HG03558 (cell line): ENCODE results near the gene ZNF765.
"Not testable (repeated sequence)": the region's sequence is repeated elsewhere in the genome, so short reads cannot be mapped to it uniquely, and the experiment has no call there.

Experiments
- ATAC-seq: cut with Tn5 transposase; IDR thresholded peaks from one replicate; pipeline ENCODE4 v1.9.1; 2021; ENCODE audit warnings: moderate number of reproducible peaks; ENCODE audit not compliant: unreplicated experiment; ENCODE audit errors: extremely low read depth

The ZNF765 gene

DNA sequence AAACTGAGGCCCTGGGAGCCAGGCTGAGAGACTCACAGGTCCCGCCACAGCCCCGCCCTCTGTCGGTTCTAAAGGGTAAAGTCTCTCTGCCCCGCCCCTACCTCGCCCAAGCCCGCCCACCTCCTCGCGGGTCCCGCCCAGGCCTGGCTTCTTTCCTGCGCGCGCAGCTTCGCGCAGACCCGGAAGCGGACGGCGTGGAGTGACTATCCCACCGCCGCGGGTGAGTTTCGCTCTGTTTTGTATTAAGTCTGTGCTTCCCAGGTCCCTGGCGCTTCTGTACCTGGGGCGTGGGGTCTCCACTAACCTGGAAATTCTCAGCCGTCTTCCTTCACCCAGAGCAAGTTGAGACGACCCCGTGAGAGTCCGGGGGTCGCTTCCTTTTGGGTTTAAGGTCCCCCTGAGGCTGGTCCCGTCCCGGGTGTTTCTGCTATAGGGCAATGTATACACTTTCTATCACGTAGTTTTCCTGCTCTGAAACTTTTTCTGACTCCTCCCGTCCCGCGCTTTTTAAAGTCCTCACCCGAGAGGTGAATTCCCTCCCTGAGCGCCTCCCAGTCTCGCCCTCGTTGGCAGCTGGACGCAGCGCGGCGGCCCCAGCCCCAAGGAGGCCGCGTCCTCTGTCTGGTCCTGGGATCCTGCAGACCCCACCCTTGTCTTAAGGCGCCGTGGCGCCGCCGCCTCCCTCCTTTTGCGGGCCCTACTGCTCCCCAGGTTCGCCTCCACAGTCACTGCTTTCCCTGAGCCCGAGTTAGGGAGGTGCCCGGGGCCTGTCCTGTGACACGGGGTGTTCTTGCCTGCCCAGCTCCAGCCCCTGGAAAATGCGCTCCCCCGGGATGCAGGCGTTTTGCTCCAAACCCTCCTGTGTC, at the start of gene ZNF765:
Gene ZNF765 (plus strand): TSS at position 176 of the 866 bp plus-strand sequence. CDS start 2,867 bp downstream, outside the sequence.
- peak; percentile 61 for ATAC-seq

DNA sequence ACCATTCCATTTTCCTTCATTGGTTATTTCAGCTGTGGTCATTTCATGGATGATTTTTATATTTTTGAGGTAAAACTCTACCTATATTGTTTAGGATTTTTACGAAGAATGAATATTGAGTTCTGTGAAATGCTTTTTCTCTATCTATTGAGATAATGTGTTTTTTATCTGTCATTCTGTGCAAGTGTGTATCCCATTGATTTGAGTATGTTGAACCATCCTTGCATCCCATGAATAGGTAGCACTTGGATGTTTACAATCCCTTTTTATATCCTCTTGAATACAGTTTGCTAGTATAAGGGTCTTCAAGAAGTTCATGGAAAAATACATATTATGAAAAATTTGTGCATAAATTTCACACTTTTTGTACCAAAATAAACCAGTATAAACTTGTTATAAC, 39.2 kb upstream of the ZNF765 start:
- ATAC-seq = no peak

DNA sequence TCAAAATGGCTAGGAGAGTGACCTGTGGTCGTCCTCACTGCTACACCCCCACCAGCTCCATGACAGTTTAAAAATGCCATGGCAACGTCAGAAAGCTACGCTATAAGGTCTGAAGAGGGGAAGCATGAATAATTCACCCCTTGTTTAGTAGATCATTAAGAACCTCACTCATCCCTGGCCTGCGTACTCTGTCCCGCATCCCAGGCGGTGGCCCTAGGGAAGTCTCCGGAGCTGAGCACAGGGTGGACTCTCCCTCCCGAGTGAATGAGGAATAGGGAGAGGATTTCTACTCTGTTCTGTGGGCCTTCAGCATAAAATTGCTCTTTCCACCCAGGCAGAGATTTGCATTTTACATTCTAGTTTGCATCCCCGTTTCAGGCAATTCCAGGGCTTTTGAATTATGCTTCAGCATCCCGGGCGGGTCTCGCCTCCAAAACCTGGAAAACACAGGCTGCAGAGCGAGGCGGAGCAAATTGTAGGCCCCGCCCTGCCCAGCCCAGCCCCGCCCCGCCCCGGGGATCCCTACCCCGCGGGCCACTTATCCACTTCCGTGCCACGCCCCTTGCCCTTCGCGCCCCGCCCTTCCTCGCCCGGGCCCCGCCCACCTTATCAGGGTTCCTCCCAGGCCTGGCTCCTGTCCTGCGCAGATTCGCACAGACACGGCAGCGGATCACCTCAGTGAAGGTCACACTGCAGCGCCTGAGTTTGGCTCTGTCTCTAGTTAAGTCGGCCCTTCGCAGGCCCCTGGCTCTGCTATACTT, 36.9 kb upstream of the ZNF765 start:
- no peak for ATAC-seq

DNA sequence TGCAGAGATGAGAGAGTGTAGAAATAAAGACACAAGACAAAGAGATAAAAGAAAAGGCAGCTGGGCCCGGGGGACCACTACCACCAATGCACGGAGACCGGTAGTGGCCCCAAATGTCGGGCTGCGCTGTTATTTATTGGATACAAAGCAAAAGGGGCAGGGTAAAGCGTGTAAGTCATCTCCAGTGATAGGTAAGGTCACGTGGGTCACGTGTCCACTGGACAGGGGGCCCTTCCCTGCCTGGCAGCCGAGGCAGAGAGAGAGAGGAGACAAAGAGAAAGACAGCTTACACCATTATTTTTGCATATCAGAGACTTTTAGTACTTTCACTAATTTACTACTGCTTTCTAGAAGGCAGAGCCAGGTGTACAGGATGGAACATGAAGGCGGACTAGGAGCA, 34.9 kb upstream of the ZNF765 start:
- ATAC-seq = not testable (repeated sequence)

DNA sequence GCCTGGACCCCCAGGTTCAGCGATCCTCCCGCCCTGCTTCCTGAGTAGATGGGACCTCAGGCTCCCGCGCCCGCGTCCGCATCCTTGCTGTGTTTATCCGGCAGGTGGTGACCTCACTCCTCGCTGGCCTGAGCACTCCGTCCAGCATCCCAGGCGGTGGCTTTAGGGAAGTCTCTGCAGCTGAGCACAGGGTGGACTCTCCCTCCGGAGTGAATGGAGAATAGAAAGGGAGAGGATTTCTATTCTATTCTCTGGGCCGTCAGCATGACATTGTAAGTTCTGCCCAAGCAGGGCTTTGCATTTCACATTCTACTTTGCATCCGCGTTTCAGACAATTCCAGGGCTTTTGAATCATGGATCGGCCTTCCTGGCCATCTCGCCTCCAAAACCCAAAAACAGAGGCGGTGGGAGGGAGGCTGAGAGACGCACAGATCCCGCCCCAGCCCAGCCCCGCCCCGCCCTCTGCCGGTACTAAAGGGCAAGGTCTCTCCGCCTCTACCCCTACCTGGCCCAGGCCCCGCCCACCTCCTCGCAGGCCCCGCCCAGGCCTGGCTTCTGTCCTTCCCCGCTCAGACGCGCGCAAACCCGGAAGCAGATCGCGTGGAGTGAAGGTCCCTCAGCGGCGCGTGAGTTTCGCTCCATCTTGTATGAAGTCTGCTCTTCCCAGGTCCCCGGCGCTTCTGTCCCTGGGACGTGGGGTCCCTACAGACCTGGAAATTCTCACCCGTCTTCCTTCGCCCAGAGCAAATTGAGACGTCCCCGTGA, 29.6 kb upstream of the ZNF765 start, which contains the start of gene ZNF525:
Gene ZNF525 (plus strand): TSS at position 572 of the 765 bp plus-strand sequence. CDS start 6,577 bp downstream, outside the sequence.
- ATAC-seq = peak; percentile 85

DNA sequence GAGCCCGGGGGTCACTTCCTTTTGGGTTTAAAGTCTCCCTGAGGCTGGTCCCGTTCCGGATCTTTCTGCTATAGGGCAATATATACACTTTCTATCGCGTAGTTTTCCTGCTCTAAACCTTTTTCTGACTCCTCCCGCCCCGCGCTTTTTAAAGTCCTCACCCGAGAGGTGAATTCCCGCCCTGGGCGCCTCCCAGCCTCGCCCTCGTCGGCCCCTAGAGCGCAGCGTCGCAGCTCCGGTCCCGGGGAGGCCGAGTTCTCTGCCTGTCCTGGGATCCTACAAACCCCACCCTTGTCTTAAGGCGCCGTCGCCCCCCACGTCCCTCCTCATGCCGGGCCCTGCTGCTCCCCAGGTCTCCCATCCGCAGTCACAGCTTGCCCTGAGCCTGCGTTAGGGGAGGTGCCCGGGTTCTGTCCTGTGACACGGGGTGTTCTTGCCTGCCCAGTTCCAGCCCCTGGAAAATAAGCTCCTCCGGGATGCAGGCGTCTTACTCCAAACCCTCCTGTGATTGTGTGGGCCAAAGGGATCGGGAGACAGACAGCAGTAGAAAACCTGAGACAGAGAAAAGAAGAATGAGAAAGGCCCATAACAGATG, 29.0 kb upstream of the ZNF765 start:
- no peak for ATAC-seq

DNA sequence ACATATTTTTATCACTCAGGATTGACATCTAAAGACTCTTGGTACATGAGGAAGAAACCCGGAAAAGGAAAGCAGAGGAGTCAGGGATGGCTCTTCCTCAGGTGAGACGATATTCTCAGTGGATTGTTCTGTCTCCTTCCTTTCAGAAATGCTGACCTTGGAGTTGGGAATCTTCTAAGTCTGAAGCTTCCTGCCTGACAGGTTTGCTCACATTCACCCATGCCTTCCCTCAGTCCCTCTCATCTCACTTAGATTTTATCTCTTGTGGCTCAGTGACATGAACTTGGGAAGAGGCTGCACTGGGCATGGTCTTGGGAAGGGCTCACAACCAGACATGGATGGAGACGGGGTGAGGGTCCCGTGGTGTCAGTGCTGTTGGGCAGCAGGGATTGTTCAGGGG, 22.8 kb upstream of the ZNF765 start:
- no peak for ATAC-seq

DNA sequence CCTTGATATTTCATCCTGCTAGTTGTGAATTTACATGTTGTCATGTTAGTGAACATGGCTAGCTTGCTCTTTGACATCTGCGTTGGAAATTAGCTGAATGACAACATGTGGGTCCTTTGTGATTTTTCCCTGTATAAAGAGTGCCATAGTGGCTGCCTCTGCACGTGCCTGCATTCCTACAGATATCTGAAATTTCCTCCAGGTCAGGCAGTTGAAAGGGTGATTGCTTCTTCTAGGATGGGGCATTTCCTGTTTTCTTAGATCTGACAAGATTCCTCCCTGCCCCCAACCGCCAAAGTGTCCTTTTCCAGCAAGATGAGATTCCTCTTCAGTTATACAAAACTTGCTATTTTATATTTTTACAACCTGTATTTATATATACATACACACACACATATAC, 20.7 kb upstream of the ZNF765 start:
- no peak for ATAC-seq

DNA sequence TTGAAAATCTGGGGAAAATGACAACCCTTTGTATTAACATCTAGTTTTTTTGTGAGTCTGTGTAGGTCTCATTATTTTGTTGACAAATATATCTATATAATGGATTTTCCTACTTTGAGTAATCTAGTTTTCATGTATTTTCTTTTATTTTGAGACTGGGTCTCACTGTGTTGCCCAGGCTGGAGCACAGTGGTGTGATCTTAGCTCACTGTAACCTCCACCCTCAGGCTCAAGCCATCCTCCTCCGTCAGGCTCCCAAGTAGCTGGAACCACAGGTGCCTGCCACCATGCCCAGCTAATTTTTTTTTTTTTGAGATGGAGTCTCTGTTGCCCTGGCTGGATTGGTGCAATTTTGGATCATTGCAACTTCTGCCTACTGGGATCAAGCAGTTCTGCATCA, 20.2 kb upstream of the ZNF765 start:
- no peak for ATAC-seq

DNA sequence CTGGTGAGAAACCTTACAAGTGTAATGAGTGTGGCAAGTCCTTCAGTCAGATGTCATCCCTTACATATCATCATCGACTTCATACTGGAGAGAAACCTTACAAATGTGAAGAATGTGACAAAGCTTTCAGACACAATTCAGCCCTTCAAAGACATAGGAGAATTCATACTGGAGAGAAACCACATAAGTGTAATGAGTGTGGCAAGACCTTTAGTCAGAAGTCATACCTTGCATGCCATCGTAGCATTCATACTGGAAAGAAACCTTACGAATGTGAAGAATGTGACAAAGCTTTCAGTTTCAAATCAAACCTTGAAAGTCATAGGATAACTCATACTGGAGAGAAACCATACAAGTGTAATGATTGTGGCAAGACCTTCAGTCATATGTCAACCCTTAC, 13.6 kb upstream of the ZNF765 start:
- ATAC-seq = no peak

DNA sequence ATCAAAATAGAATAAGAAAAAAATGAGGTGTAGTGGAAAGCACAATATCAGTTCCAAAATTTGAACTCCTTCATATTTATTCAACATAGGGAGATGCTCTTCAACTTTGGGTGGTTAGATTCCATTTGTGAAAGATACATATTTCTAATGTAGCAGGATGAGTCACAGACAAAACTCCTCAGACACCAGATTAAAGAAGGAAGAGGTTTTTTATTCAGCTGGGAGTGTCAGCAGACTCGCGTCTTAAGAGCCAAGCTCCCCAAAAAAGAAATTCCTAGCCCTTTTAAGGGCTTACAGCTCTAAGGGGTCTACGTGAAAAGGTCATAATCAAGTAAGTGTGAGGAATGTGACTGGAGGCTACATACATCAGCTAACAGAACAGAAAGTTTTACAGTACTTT, 6.8 kb upstream of the ZNF765 start:
- ATAC-seq = no peak

DNA sequence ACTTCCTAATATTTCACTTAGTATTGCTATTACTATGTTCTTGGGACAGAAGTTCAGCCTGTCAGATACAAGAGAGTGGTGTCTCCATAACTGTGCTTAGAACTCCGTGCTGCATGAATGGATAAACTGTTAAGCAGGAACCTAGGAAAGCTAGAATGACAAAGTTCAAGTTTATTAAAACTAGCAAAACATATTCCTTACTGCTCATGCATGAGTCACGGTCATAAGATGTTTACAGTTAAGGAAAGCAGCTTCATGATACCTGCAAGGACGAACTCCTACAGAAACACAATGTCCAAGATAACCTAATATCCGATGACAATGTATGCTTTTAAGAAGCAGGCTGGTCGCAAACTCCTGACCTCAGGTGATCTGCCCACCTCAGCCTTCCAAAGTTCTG, 6.0 kb upstream of the ZNF765 start:
- no peak for ATAC-seq

DNA sequence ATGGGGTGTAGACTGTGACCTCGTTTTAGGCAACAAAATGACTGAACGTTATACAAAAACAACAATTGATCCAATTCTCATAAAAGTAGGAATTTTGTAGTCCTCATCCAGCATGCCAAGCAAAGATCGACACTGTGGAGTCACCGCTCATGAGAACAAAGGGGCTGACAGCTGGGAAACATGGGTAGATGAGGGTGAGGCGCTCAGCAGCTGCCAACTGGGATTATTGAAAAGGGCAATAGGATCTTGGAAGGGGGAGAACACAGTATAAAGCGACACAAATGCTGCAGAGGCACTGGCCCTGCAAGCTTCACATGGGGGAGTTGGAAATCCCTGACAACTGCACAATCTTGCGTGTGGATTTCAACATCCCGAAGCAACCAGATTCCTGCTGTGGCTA, 5.4 kb upstream of the ZNF765 start:
- no peak for ATAC-seq

DNA sequence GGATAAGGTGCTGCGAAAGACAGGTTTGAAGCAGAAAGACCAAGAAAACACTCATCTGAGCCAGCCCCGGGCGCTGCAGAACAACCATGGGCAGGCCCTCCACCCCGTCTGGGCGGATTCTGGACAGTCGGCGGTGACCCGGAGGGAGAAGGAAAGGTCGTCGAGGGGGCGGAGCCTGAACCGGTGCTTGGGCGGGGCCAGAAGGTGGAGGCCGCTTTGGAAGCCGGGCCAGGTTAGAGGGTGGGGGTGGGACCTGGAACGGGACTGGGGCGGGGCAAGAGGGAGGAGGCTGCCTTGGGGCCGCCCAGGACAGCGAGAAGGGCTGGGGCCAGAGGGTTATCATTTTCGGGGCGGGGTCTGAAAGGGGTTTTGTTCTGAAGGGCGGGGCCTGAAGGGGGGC, 5.0 kb upstream of the ZNF765 start:
- ATAC-seq = no peak

DNA sequence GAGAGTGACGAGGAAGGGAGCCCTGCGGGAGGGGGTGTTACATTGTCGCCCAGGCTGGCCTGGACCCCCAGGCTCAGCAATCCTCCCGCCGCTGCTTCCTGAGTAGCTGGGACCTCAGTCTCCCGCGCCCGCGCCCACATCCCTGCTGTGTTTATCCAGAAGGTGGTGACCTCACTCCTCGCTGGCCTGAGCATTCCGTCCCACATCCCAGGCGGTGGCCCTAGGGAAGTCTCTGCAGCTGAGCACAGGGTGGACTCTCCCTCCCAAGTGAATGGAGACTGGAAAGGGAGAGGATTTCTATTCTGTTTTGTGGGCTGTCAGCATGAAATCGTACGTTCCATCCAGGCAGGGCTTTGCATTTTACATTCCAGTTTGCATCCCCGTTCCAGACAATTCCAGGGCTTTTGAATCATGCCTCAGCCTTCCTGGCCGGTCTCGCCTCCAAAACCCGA, 401 bp upstream of the ZNF765 start:
- ATAC-seq = no peak

DNA sequence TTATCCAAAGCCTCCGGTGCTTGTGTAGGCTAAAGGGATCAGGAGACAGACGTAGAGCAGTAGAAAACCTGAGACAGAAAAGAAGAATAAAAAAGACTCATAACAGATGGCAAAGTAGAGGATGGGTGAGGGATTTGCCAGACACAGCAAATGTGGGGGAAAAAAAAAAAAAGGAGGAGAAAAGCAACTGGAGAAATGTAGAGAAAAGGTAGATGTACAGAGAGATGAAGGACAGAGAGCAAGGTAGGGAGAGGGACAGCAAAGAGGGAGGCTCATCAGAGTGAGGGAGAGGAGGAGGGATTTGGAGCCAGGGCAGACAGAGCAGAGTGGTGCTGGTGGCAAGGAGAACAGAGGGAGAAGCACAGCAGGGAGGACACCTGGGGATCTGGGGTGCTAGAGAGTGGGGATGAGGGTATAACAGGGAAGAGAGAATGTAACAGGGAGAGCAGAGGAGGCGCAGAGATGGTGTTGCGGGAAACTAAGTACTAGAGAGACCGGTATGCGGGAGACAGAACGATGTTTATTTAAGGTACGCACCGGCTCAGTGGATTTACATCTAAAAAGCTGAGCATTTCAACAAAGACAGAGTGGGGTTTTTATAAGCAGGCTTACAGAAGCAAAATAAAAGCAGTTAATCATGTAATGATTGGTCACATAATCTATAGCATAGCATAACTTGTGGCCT, 1.0 kb downstream of the ZNF765 start:
- not testable (repeated sequence) for ATAC-seq

DNA sequence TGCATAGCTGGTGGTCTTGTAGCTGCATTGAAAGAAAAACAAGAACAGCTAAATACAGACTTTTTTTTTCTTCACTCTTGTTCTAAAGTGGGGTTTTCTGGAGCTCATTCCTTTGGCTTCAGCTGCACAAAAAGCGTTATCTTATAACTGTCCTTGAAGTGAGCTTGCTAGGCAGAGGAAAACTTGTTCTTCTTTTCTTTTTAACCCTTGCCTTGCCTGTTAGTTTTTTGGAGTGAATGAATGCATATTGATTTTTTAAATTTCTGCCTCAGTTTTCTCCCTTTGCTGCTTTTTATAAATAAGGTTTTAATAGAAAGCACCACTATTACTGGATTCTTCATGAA, 1.5 kb downstream of the ZNF765 start:
- ATAC-seq = no peak

DNA sequence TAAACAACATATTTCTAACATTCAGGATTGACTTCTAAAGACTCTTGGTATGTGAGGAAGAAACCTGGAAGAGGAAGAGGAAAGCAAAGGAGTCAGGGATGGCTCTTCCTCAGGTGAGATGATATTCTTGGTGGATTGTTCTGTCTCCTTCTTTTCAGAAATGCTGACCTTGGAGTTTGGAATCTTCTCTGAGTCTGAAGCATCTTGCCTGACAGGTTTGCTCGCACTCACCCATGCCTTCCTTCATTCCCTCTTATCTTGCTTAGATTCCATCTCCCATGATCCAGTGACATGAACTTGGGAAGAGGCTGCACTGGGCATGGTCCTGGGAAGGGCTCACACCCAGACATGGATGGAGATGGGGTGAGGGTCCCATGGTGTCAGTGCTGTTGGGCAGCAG, 3.0 kb downstream of the ZNF765 start:
- not testable (repeated sequence) for ATAC-seq

DNA sequence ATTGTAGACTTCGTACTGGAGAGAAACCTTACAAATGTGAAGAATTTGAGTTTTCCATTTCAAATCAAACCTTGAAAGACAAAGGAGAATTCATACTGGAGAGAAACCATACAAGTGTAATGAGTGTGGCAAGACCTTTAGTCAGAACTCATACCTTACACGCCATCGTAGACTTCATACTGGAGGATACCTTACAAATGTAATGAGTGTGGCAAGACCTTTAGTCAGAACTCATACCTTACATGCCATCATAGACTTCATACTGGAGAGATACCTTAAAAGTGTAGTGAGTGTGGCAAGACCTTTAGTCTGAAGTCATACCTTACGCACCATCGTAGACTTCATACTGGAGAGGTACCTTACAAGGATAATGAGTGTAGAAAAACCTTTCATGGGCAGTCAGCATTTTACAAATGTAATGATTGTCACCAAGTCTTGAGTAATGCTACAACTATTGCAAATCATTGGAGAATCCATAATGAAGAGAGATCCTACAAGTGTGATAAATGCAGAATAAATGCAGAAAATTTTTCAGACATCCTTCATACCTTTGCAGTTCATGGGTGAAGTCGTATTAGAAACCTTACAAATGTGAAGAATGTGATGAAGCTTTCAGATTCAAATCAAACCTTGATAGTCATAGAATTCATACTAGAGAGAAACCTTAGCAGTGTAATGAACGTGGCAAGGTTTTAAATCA, 14.7 kb downstream of the ZNF765 start:
- ATAC-seq = no peak
